Naive thymus-derived CD4-positive, alpha-beta T cell (primary cell): Measurements from ENCODE around the gene ADCK1. TPM values are rescaled to one million over a fixed set of nuclear protein-coding genes. Genes with fewer than 3 reads are reported as not detected.
A peak's percentile ranks its signal among the peaks of the same experiment; 100 is the strongest.
"Not testable (repeated sequence)": the region's sequence is repeated elsewhere in the genome, so short reads cannot be mapped to it uniquely, and the experiment has no call there.

Experiments used
- ATAC-seq: fragments of 150-1000 bp; cut with Tn5 transposase; 2 replicates; pipeline ENCODE4 v1.10.0; 2021; ENCODE audit warnings: mild to moderate bottlenecking, moderate library complexity
- CTCF ChIA-PET: fragments of 350-600 bp; sonication (Branson Sonifier 250); formaldehyde crosslinking; loops from one replicate; lab custom pipeline; 2021; ENCODE audit warnings: antibody characterized with exemption; lab: Charles Lee
- POLR2A ChIA-PET: fragments of 350-600 bp; sonication (Branson Sonifier 250); formaldehyde crosslinking; loops from one replicate; lab custom pipeline; 2021; ENCODE audit warnings: antibody characterized with exemption, inconsistent platforms; lab: Charles Lee
- DNase-seq, 9 donors: peaks; one replicate each; pipeline versions ENCODE4 v3.0.0 to v3.0.0-alpha.2; 2020 to 2022; ENCODE audit warnings: mixed read lengths in 1 of 9
- H3K27ac ChIP-seq: one replicate; pipeline ENCODE4 v1.7.0; 2013; ENCODE audit warnings: mild to moderate bottlenecking, low read depth, low read length, moderate library complexity
- H3K27me3 ChIP-seq, 2 donors: one replicate each; pipeline ENCODE4 v1.7.0; 2013; ENCODE audit warnings: low read length in 2 of 2, mild to moderate bottlenecking in 2 of 2, moderate library complexity in 2 of 2; ENCODE audit not compliant: control insufficient read depth in 2 of 2, insufficient read depth in 2 of 2
- H3K36me3 ChIP-seq, 3 experiments: 1 replicate in 2 of 3; 2 replicates in 1 of 3; pipeline ENCODE4 v1.7.0; 2013; ENCODE audit warnings: low read length in 3 of 3, mild to moderate bottlenecking in 3 of 3, moderate library complexity in 1 of 3; ENCODE audit not compliant: insufficient read depth in 3 of 3, control insufficient read depth in 2 of 3
- H3K4me1 ChIP-seq, 2 donors: one replicate each; pipeline ENCODE4 v1.7.0; 2013; ENCODE audit warnings: low read length in 2 of 2, mild to moderate bottlenecking in 2 of 2, moderate library complexity in 1 of 2; ENCODE audit not compliant: control insufficient read depth in 2 of 2, insufficient read depth in 2 of 2
- H3K4me3 ChIP-seq: 2 replicates; pipeline ENCODE4 v1.7.0; 2013; ENCODE audit warnings: mild to moderate bottlenecking, low read length
- H3K9me3 ChIP-seq, 3 experiments: 1 replicate in 2 of 3; 2 replicates in 1 of 3; pipeline ENCODE4 v1.7.0; 2013; ENCODE audit warnings: low read length in 3 of 3; ENCODE audit not compliant: control insufficient read depth in 2 of 3
- H3K27ac Mint-ChIP-seq, 9 donors: one replicate each; pipeline ENCODE4 v1.8.0; 2020 to 2022; ENCODE audit warnings: mixed read lengths in 9 of 9, mild to moderate bottlenecking in 8 of 9, moderate library complexity in 5 of 9, inconsistent platforms in 2 of 9
- H3K27me3 Mint-ChIP-seq, 5 donors: one replicate each; pipeline ENCODE4 v1.8.0; 2021 to 2022; ENCODE audit warnings: mixed read lengths in 5 of 5, mild to moderate bottlenecking in 1 of 5
- H3K36me3 Mint-ChIP-seq, 5 donors: one replicate each; pipeline ENCODE4 v1.8.0; 2020 to 2022; ENCODE audit warnings: mixed read lengths in 5 of 5, mild to moderate bottlenecking in 3 of 5, inconsistent platforms in 1 of 5
- H3K4me1 Mint-ChIP-seq, 7 donors: one replicate each; pipeline ENCODE4 v1.8.0; 2020 to 2022; ENCODE audit warnings: mixed read lengths in 7 of 7, mild to moderate bottlenecking in 3 of 7, inconsistent platforms in 1 of 7
- H3K4me3 Mint-ChIP-seq, 10 donors: one replicate each; pipeline ENCODE4 v1.8.0; 2020 to 2022; ENCODE audit warnings: mild to moderate bottlenecking in 10 of 10, mixed read lengths in 10 of 10, moderate library complexity in 6 of 10, inconsistent platforms in 2 of 10
- H3K9me3 Mint-ChIP-seq, 11 donors: one replicate each; pipeline ENCODE4 v1.8.0; 2020 to 2022; ENCODE audit warnings: mixed read lengths in 11 of 11, mild to moderate bottlenecking in 4 of 11, inconsistent platforms in 1 of 11, moderate library complexity in 1 of 11
- intact Hi-C, 2 donors: fragments of 100-400 bp; cut with micrococcal nuclease; formaldehyde crosslinking; loops; one replicate each; pipeline ENCODE4 v1.15.1; 2023
- polyA plus RNA-seq, 2 donors: library from polyadenylated mRNA; unstranded; fragments of 300-500 nt; fragmentation: Illumina TruSeq; gene quantifications; one replicate each; pipeline ENCODE4 v1.2.3, GENCODE V29; 2021
- total RNA-seq, 6 experiments: library from RNA in 5 of 6; stranded (reverse) in 5 of 6; gene quantifications; 1 replicate in 5 of 6; 2 replicates in 1 of 6; pipeline ENCODE4 v1.2.3 and lab custom pipeline; 2021 to 2026

Gene ADCK1
- total and polyA plus RNA-seq, 7 experiments from 2014 or later = 4.5 to 10.6 (median 9.4) TPM

GRCh38 chr14:77786148-77786547 lies 13.8 kb upstream of the ADCK1 start:
- H3K36me3 ChIP-seq = no peaks in the 10 kb centered on the region
- Mint-ChIP-seq H3K9me3 (peaks cover 0 to 2% (median 0%) of the 10 kb centered on the region in 11 donors), H3K36me3 (no peaks in the 10 kb centered on the region), H3K27me3 (peaks cover 6 to 13% (median 9%) of the 10 kb centered on the region in 5 donors), H3K4me3 (no peak overlapping the region), H3K4me1 (no peaks in the 10 kb centered on the region), H3K27ac (no peak overlapping the region)
- no peaks in the 10 kb centered on the region for H3K27me3 ChIP-seq
- ChIA-PET POLR2A (no interaction called here), CTCF (no interaction called here)
- no peaks in the 10 kb centered on the region for H3K9me3 ChIP-seq
- ATAC-seq (no peak), DNase-seq (no peak)
- no peak overlapping the region for H3K27ac ChIP-seq
- no peak overlapping the region for H3K4me3 ChIP-seq
- intact Hi-C loops = no loop called here
- H3K4me1 ChIP-seq = no peaks in the 10 kb centered on the region

- CTCF ChIA-PET = no interaction called here
- peaks cover 8 to 13% (median 11%) of the 10 kb centered on the region in 5 donors for H3K27me3 Mint-ChIP-seq
Measured at GRCh38 chr14:77790566-77791224, 9.2 kb upstream of the ADCK1 start.

GRCh38 chr14:77791225-77791600 lies 8.7 kb upstream of the ADCK1 start:
- H3K9me3 ChIP-seq = no peaks in the 10 kb centered on the region

More at GRCh38 chr14:77790566-77791224, 9.2 kb upstream of the ADCK1 start:
- Histone ChIP-seq H3K27ac (no peak overlapping the region), H3K4me1 (no peaks in the 10 kb centered on the region), H3K27me3 (no peaks in the 10 kb centered on the region), H3K36me3 (no peaks in the 10 kb centered on the region), H3K9me3 (no peaks in the 10 kb centered on the region), H3K4me3 (no peak overlapping the region)
- POLR2A ChIA-PET = no interaction called here
- no peak overlapping the region for H3K27ac Mint-ChIP-seq
- no peaks in the 10 kb centered on the region for H3K9me3 Mint-ChIP-seq
- intact Hi-C loops = no loop called here
- H3K4me3 Mint-ChIP-seq = no peak overlapping the region
- no peaks in the 10 kb centered on the region for H3K36me3 Mint-ChIP-seq
- no peaks in the 10 kb centered on the region for H3K4me1 Mint-ChIP-seq
- DNase-seq (no peak), ATAC-seq (no peak)

GRCh38 chr14:77793255-77793654 lies 6.7 kb upstream of the ADCK1 start:
- CTCF ChIA-PET, H3K4me1 Mint-ChIP-seq, H3K4me1 ChIP-seq, H3K4me3 Mint-ChIP-seq, H3K36me3 ChIP-seq, H3K9me3 Mint-ChIP-seq, H3K9me3 ChIP-seq, H3K27ac ChIP-seq, H3K36me3 Mint-ChIP-seq, H3K27me3 ChIP-seq, H3K4me3 ChIP-seq, intact Hi-C loops, H3K27ac Mint-ChIP-seq, POLR2A ChIA-PET, ATAC-seq, DNase-seq: not testable (repeated sequence)
- H3K27me3 Mint-ChIP-seq = peaks cover 8 to 13% (median 9%) of the 10 kb centered on the region in 5 donors

More at GRCh38 chr14:77791225-77791600, 8.7 kb upstream of the ADCK1 start:
- no peaks in the 10 kb centered on the region for H3K27me3 ChIP-seq
- no peak overlapping the region for H3K27ac ChIP-seq
- no peak overlapping the region for H3K4me3 ChIP-seq
- POLR2A ChIA-PET = no interaction called here
- peaks cover 8 to 13% (median 10%) of the 10 kb centered on the region in 5 donors for H3K27me3 Mint-ChIP-seq
- CTCF ChIA-PET = no interaction called here
- no peaks in the 10 kb centered on the region for H3K9me3 Mint-ChIP-seq
- intact Hi-C loops = no loop called here
- no peak overlapping the region for H3K4me3 Mint-ChIP-seq
- H3K36me3 ChIP-seq = no peaks in the 10 kb centered on the region
- no peak for ATAC-seq
- H3K4me1 Mint-ChIP-seq = no peaks in the 10 kb centered on the region
- no peak overlapping the region for H3K27ac Mint-ChIP-seq
- no peaks in the 10 kb centered on the region for H3K36me3 Mint-ChIP-seq
- DNase-seq = no peak
- H3K4me1 ChIP-seq = no peaks in the 10 kb centered on the region

- ChIA-PET CTCF (no interaction called here), POLR2A (no interaction called here)
- Histone ChIP-seq H3K9me3 (no peaks in the 10 kb centered on the region), H3K4me3 (no peak overlapping the region), H3K27me3 (no peaks in the 10 kb centered on the region), H3K27ac (no peak overlapping the region), H3K4me1 (no peaks in the 10 kb centered on the region), H3K36me3 (no peaks in the 10 kb centered on the region)
- H3K27me3 Mint-ChIP-seq = peaks cover 7 to 11% (median 9%) of the 10 kb centered on the region in 5 donors
- peaks cover 0 to under 1% (median 0%) of the 10 kb centered on the region in 7 donors for H3K4me1 Mint-ChIP-seq
- no peak overlapping the region for H3K27ac Mint-ChIP-seq
- H3K36me3 Mint-ChIP-seq = no peaks in the 10 kb centered on the region
- H3K4me3 Mint-ChIP-seq = no peak overlapping the region
- intact Hi-C loops = no loop called here
- no peak for DNase-seq
- no peak for ATAC-seq
- H3K9me3 Mint-ChIP-seq = no peaks in the 10 kb centered on the region
Measured at GRCh38 chr14:77794357-77794756, 5.6 kb upstream of the ADCK1 start.

- H3K4me3 Mint-ChIP-seq = peak overlapping the region; percentile 83 to 89 (median 87)
- intact Hi-C loops, H3K9me3 Mint-ChIP-seq, H3K36me3 Mint-ChIP-seq, H3K27me3 Mint-ChIP-seq, CTCF ChIA-PET, ATAC-seq, H3K36me3 ChIP-seq, H3K4me1 ChIP-seq, DNase-seq, H3K27me3 ChIP-seq, H3K9me3 ChIP-seq: not testable (repeated sequence)
- POLR2A ChIA-PET = interaction anchor here (1.4 to 2.0 kb wide), 2 partner anchors 39 to 479 kb away, joined by 5 to 13 read pairs; partner anchors contain the start of genes GSTZ1, POMT2 and SNW1
- Histone ChIP-seq H3K27ac (peak overlapping the region; percentile 81), H3K4me3 (peak overlapping the region; percentile 71)
- H3K4me1 Mint-ChIP-seq = peaks cover 0 to 17% (median 6%) of the 10 kb centered on the region in 7 donors
- peak overlapping the region in 8 of 9 donors; percentile 34 to 92 (median 78) for H3K27ac Mint-ChIP-seq
Measured at GRCh38 chr14:77799456-77799855, 453 bp upstream of the ADCK1 start.

- intact Hi-C loops = loop anchor here (1.0 to 10.0 kb wide), 9 partner anchors 40 to 986 kb away; partner anchors contain the start of genes ALKBH1 (in 2 of the 2), GSTZ1 (in 2 of the 2), SAMD15 (in 2 of the 2) and SLIRP (in 2 of the 2)
- peak overlapping the region in 7 of 9 donors; percentile 54 to 90 (median 78) for H3K27ac Mint-ChIP-seq
- H3K4me1 Mint-ChIP-seq = peaks cover 0 to 17% (median 6%) of the 10 kb centered on the region in 7 donors
- Histone ChIP-seq H3K27me3 (no peaks in the 10 kb centered on the region), H3K4me1 (no peaks in the 10 kb centered on the region), H3K36me3 (no peaks in the 10 kb centered on the region), H3K4me3 (peak overlapping the region; percentile 71), H3K27ac (peak overlapping the region; percentile 81), H3K9me3 (no peaks in the 10 kb centered on the region)
- no peaks in the 10 kb centered on the region for H3K27me3 Mint-ChIP-seq
- no peak for ATAC-seq
- H3K4me3 Mint-ChIP-seq = peak overlapping the region; percentile 83 to 89 (median 87)
- no peak for DNase-seq
- H3K9me3 Mint-ChIP-seq = no peaks in the 10 kb centered on the region
- no peaks in the 10 kb centered on the region for H3K36me3 Mint-ChIP-seq
- ChIA-PET POLR2A (interaction anchor here (1.4 to 2.0 kb wide), 2 partner anchors 41 to 480 kb away, joined by 5 to 13 read pairs; partner anchors contain the start of genes GSTZ1, POMT2 and SNW1), CTCF (no interaction called here)
Measured at GRCh38 chr14:77800814-77801213, 905 bp downstream of the ADCK1 start.
